ENCODE results near the gene SYNE2.

Gene SYNE2

DNA sequence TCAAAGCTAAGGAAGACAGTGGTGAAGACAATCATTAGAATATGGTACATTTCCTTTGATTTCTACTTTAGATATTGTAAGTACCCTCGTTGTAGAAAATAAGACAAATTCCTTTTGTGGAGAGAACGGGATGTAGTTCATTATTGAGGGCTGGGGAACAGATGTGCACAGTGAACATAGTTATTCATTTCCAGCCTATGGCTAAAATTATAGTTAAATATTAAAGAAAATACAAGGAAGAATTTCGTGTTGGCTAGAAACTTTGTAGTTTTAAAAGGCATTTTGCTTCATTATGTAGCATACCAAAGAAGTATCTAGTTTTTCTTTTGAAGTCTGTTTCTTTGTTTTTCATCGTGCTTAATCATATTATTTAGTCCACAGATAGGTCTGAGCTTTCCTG, 239.5 kb downstream of the SYNE2 start:
- Histone ChIP-seq H3K9ac (ENCODE audit: low read length) (no peak overlapping the region), H3K9me3 (ENCODE audit: control insufficient read depth, low read depth, low read length) (no peaks in the 10 kb centered on the region), H3K27ac (ENCODE audit: low read length) (no peak overlapping the region), H3K36me3 (ENCODE audit: control insufficient read depth, low read depth, low read length) (peaks cover 27% of the 10 kb centered on the region), H3K4me3 (ENCODE audit: low read length) (no peak overlapping the region), H3K4me1 (ENCODE audit: control insufficient read depth, low read depth, low read length) (peaks cover 12% of the 10 kb centered on the region), H3K27me3 (ENCODE audit: control insufficient read depth, insufficient read depth, low read length) (no peaks in the 10 kb centered on the region)

- Histone ChIP-seq H3K4me3 (ENCODE audit: low read length) (no peak overlapping the region), H3K27ac (ENCODE audit: low read length) (no peak overlapping the region), H3K4me1 (ENCODE audit: control insufficient read depth, low read depth, low read length) (peaks cover 12% of the 10 kb centered on the region), H3K9ac (ENCODE audit: low read length) (no peak overlapping the region), H3K27me3 (ENCODE audit: control insufficient read depth, insufficient read depth, low read length) (no peaks in the 10 kb centered on the region), H3K36me3 (ENCODE audit: control insufficient read depth, low read depth, low read length) (peaks cover 25% of the 10 kb centered on the region), H3K9me3 (ENCODE audit: control insufficient read depth, low read depth, low read length) (no peaks in the 10 kb centered on the region)
Measured at GRCh38 chr14:64092940-64093339, 240.1 kb downstream of the SYNE2 start.

DNA sequence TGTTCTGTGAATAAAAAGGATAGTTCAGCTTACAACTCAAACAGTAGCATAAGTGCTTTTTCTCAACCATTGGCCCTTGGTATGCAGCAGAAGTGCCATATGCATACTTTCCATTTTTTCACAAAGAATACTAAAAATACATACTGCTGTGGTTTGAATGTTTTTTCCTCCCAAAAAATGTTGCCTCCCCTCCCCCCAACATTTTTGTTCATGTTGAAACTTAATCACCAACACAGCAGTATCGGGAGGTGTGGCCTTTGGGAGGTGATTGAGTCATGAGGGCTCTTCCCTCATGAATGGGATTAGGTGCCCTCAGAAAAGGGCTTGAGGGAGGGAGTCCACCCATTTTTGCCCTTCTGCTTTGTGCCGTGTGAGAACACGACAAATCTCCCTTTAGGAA, 242.8 kb downstream of the SYNE2 start:
- Histone ChIP-seq H3K9me3 (ENCODE audit: control insufficient read depth, low read depth, low read length) (no peaks in the 10 kb centered on the region), H3K36me3 (ENCODE audit: control insufficient read depth, low read depth, low read length) (peaks cover 38% of the 10 kb centered on the region), H3K27ac (ENCODE audit: low read length) (no peak overlapping the region), H3K4me3 (ENCODE audit: low read length) (no peak overlapping the region), H3K4me1 (ENCODE audit: control insufficient read depth, low read depth, low read length) (peaks cover under 1% of the 10 kb centered on the region), H3K9ac (ENCODE audit: low read length) (no peak overlapping the region), H3K27me3 (ENCODE audit: control insufficient read depth, insufficient read depth, low read length) (no peaks in the 10 kb centered on the region)

GRCh38 chr14:64098120-64098519, 245.3 kb downstream of the SYNE2 start:
- H3K4me1 ChIP-seq (ENCODE audit: control insufficient read depth, low read depth, low read length): no peaks in the 10 kb centered on the region
- no peak overlapping the region for H3K9ac ChIP-seq (ENCODE audit: low read length)
- H3K36me3 ChIP-seq (ENCODE audit: control insufficient read depth, low read depth, low read length): peaks cover 33% of the 10 kb centered on the region
- H3K27ac ChIP-seq (ENCODE audit: low read length): no peak overlapping the region
- H3K9me3 ChIP-seq (ENCODE audit: control insufficient read depth, low read depth, low read length): no peaks in the 10 kb centered on the region
- H3K27me3 ChIP-seq (ENCODE audit: control insufficient read depth, insufficient read depth, low read length): no peaks in the 10 kb centered on the region
- no peak overlapping the region for H3K4me3 ChIP-seq (ENCODE audit: low read length)

- peaks cover 17% of the 10 kb centered on the region for H3K36me3 ChIP-seq (ENCODE audit: control insufficient read depth, low read depth, low read length)
- no peaks in the 10 kb centered on the region for H3K27me3 ChIP-seq (ENCODE audit: control insufficient read depth, insufficient read depth, low read length)
- no peaks in the 10 kb centered on the region for H3K4me1 ChIP-seq (ENCODE audit: control insufficient read depth, low read depth, low read length)
- no peak overlapping the region for H3K27ac ChIP-seq (ENCODE audit: low read length)
- no peaks in the 10 kb centered on the region for H3K9me3 ChIP-seq (ENCODE audit: control insufficient read depth, low read depth, low read length)
- no peak overlapping the region for H3K9ac ChIP-seq (ENCODE audit: low read length)
- no peak overlapping the region for H3K4me3 ChIP-seq (ENCODE audit: low read length)
Measured at GRCh38 chr14:64107438-64107837, 254.6 kb downstream of the SYNE2 start.

GRCh38 chr14:64109819-64110554, 257.2 kb downstream of the SYNE2 start:
- Histone ChIP-seq H3K36me3 (ENCODE audit: control insufficient read depth, low read depth, low read length) (peaks cover 13% of the 10 kb centered on the region), H3K4me3 (ENCODE audit: low read length) (no peak overlapping the region), H3K9ac (ENCODE audit: low read length) (no peak overlapping the region), H3K9me3 (ENCODE audit: control insufficient read depth, low read depth, low read length) (no peaks in the 10 kb centered on the region), H3K27me3 (ENCODE audit: control insufficient read depth, insufficient read depth, low read length) (no peaks in the 10 kb centered on the region), H3K4me1 (ENCODE audit: control insufficient read depth, low read depth, low read length) (peaks cover 2% of the 10 kb centered on the region), H3K27ac (ENCODE audit: low read length) (no peak overlapping the region)

DNA sequence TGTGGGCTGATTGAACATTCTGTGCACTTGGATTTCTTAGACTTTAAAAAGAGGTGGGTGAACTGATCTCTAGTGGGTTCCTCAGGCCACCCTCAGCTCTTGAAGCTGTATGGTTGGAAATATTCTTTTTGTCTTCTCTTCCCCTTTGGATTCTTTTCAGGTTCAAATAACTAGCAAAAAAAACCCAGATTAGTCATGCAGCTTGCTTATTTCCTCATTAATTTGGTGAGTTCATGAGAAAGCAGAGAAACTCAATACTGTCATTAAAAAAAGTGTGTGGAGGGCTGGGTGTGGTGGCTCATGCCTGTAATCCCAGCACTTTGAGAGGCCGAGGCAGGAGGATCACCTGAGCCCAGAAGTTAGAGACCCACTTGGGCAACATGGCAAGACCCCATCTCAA, 258.0 kb downstream of the SYNE2 start:
- peaks cover 2% of the 10 kb centered on the region for H3K4me1 ChIP-seq (ENCODE audit: control insufficient read depth, low read depth, low read length)
- no peak overlapping the region for H3K4me3 ChIP-seq (ENCODE audit: low read length)
- H3K36me3 ChIP-seq (ENCODE audit: control insufficient read depth, low read depth, low read length): peaks cover 7% of the 10 kb centered on the region
- no peaks in the 10 kb centered on the region for H3K27me3 ChIP-seq (ENCODE audit: control insufficient read depth, insufficient read depth, low read length)
- H3K27ac ChIP-seq (ENCODE audit: low read length): no peak overlapping the region
- H3K9ac ChIP-seq (ENCODE audit: low read length): no peak overlapping the region
- no peaks in the 10 kb centered on the region for H3K9me3 ChIP-seq (ENCODE audit: control insufficient read depth, low read depth, low read length)

- Histone ChIP-seq H3K36me3 (ENCODE audit: control insufficient read depth, low read depth, low read length) (peaks cover 3% of the 10 kb centered on the region), H3K9me3 (ENCODE audit: control insufficient read depth, low read depth, low read length) (no peaks in the 10 kb centered on the region), H3K27ac (ENCODE audit: low read length) (no peak overlapping the region), H3K4me1 (ENCODE audit: control insufficient read depth, low read depth, low read length) (peaks cover 2% of the 10 kb centered on the region), H3K9ac (ENCODE audit: low read length) (no peak overlapping the region), H3K4me3 (ENCODE audit: low read length) (no peak overlapping the region), H3K27me3 (ENCODE audit: control insufficient read depth, insufficient read depth, low read length) (no peaks in the 10 kb centered on the region)
Measured at GRCh38 chr14:64112867-64113678, 260.3 kb downstream of the SYNE2 start.

DNA sequence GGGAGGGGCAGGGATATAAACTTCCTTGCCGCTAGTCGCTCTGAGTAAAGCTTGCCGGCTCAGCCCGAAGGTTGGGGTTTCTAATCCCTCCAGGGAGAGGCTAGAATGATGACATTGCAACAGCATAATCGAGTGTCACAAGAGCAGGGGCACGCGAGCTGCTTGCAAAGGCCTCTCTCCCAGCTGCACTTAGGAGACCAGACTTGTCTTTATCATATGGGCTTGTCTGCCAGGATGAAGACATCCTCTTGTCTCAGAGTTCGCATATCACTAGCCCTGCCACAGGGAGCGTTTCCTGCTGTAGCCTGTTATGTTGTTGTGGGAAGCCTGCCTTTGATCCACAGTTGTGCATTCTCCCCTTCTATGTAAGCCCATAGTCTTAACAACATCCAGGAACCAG, 261.4 kb downstream of the SYNE2 start:
- Histone ChIP-seq H3K4me1 (ENCODE audit: control insufficient read depth, low read depth, low read length) (peaks cover 2% of the 10 kb centered on the region), H3K4me3 (ENCODE audit: low read length) (no peak overlapping the region), H3K27me3 (ENCODE audit: control insufficient read depth, insufficient read depth, low read length) (no peaks in the 10 kb centered on the region), H3K36me3 (ENCODE audit: control insufficient read depth, low read depth, low read length) (peaks cover 6% of the 10 kb centered on the region), H3K9me3 (ENCODE audit: control insufficient read depth, low read depth, low read length) (no peaks in the 10 kb centered on the region), H3K27ac (ENCODE audit: low read length) (no peak overlapping the region), H3K9ac (ENCODE audit: low read length) (no peak overlapping the region)

GRCh38 chr14:64114796-64115195, 262.0 kb downstream of the SYNE2 start:
- H3K27ac ChIP-seq (ENCODE audit: low read length): no peak overlapping the region
- no peak overlapping the region for H3K9ac ChIP-seq (ENCODE audit: low read length)
- no peaks in the 10 kb centered on the region for H3K9me3 ChIP-seq (ENCODE audit: control insufficient read depth, low read depth, low read length)
- peaks cover 11% of the 10 kb centered on the region for H3K36me3 ChIP-seq (ENCODE audit: control insufficient read depth, low read depth, low read length)
- no peak overlapping the region for H3K4me3 ChIP-seq (ENCODE audit: low read length)
- H3K4me1 ChIP-seq (ENCODE audit: control insufficient read depth, low read depth, low read length): peaks cover 2% of the 10 kb centered on the region
- no peaks in the 10 kb centered on the region for H3K27me3 ChIP-seq (ENCODE audit: control insufficient read depth, insufficient read depth, low read length)

DNA sequence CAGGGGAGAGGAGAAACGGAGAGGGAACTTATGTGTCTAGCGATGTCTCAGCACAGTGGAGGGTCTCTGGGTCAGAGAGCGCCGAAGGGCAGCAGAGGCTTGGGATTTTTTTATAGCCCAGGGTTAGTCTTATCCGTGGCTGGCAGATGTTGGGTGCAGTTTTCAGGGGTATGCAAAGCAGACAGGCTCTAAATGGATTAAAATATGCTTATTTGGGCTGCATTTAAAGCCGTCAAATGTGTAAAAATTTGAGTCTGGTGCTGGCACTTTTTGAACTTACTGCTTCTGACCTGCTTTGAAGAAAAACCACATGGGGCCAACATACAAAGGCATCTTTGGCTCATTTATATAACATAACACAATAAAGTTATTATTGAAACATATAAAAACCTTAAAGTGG, 262.6 kb downstream of the SYNE2 start:
- H3K9ac ChIP-seq (ENCODE audit: low read length): no peak overlapping the region

More for the DNA sequence above, 262.6 kb downstream of the SYNE2 start:
- Histone ChIP-seq H3K4me1 (ENCODE audit: control insufficient read depth, low read depth, low read length) (peaks cover 2% of the 10 kb centered on the region), H3K27ac (ENCODE audit: low read length) (no peak overlapping the region), H3K9me3 (ENCODE audit: control insufficient read depth, low read depth, low read length) (no peaks in the 10 kb centered on the region), H3K27me3 (ENCODE audit: control insufficient read depth, insufficient read depth, low read length) (no peaks in the 10 kb centered on the region), H3K4me3 (ENCODE audit: low read length) (no peak overlapping the region), H3K36me3 (ENCODE audit: control insufficient read depth, low read depth, low read length) (peaks cover 11% of the 10 kb centered on the region)
